H9 (cell line): ENCODE measurements around the gene TECTA. TPM values are rescaled to one million over a fixed set of nuclear protein-coding genes. Genes with fewer than 3 reads are reported as not detected.

Experiments used
- DNase-seq: peaks from one replicate; pipeline ENCODE4 v3.0.0-alpha.2; 2017
- H2AFZ ChIP-seq: one replicate; pipeline ENCODE4 v1.6.1; 2013; ENCODE audit warnings: mild to moderate bottlenecking, low read length, control low read depth, moderate library complexity
- H2AK5ac ChIP-seq: 2 replicates; pipeline ENCODE4 v1.6.1; 2013; ENCODE audit warnings: low read length, control low read depth, mixed read lengths; ENCODE audit not compliant: insufficient read length
- H2BK120ac ChIP-seq: one replicate; pipeline ENCODE4 v1.6.1; 2013; ENCODE audit warnings: low read depth, mild to moderate bottlenecking, low read length, control low read depth, inconsistent platforms; ENCODE audit not compliant: poor library complexity, severe bottlenecking
- H2BK12ac ChIP-seq: 2 replicates; pipeline ENCODE4 v1.6.1; 2013; ENCODE audit warnings: low read length, control low read depth, mixed read lengths, low read depth; ENCODE audit not compliant: insufficient read length
- H2BK15ac ChIP-seq: 2 replicates; pipeline ENCODE4 v1.6.1; 2013; ENCODE audit warnings: low read depth, low read length, control low read depth
- H2BK20ac ChIP-seq: one replicate; pipeline ENCODE4 v1.6.1; 2013; ENCODE audit warnings: low read depth, mild to moderate bottlenecking, low read length, control low read depth, inconsistent platforms; ENCODE audit not compliant: poor library complexity, severe bottlenecking
- H2BK5ac ChIP-seq: 2 replicates; pipeline ENCODE4 v1.6.1; 2013; ENCODE audit warnings: low read length, control low read depth, mixed read lengths; ENCODE audit not compliant: insufficient read length
- H3K14ac ChIP-seq: 2 replicates; pipeline ENCODE4 v1.6.1; 2013; ENCODE audit warnings: low read length, control low read depth; ENCODE audit not compliant: insufficient read depth
- H3K18ac ChIP-seq: 2 replicates; pipeline ENCODE4 v1.6.1; 2013; ENCODE audit warnings: low read depth, mild to moderate bottlenecking, mixed read lengths, low read length, control low read depth; ENCODE audit not compliant: insufficient read length
- H3K23ac ChIP-seq: 2 replicates; pipeline ENCODE4 v1.6.1; 2013; ENCODE audit warnings: low read length, control low read depth, mixed read lengths, low read depth; ENCODE audit not compliant: insufficient read length
- H3K23me2 ChIP-seq: 2 replicates; pipeline ENCODE4 v1.6.1; 2013; ENCODE audit warnings: low read depth, mild to moderate bottlenecking, mixed read lengths, low read length, control low read depth; ENCODE audit not compliant: insufficient read length, poor library complexity, severe bottlenecking
- H3K27ac ChIP-seq: 2 replicates; pipeline ENCODE4 v1.5.1; 2013; ENCODE audit warnings: low read length, control low read depth, mixed read lengths, low read depth; ENCODE audit not compliant: insufficient read length
- H3K27me3 ChIP-seq: 2 replicates; pipeline ENCODE4 v1.6.1; 2013; ENCODE audit warnings: low read length, control low read depth, inconsistent platforms; ENCODE audit not compliant: insufficient read depth
- H3K4ac ChIP-seq: 2 replicates; pipeline ENCODE4 v1.6.1; 2013; ENCODE audit warnings: low read depth, mild to moderate bottlenecking, control low read depth, inconsistent platforms, low read length, moderate library complexity
- H3K4me1 ChIP-seq: 2 replicates; pipeline ENCODE4 v1.6.1; 2013; ENCODE audit warnings: low read length, control low read depth, inconsistent platforms; ENCODE audit not compliant: insufficient read depth
- H3K4me2 ChIP-seq: 2 replicates; pipeline ENCODE4 v1.6.1; 2013; ENCODE audit warnings: low read length, control low read depth, mixed read lengths; ENCODE audit not compliant: insufficient read length, insufficient read depth
- H3K56ac ChIP-seq: 2 replicates; pipeline ENCODE4 v1.6.1; 2013; ENCODE audit warnings: low read depth, mild to moderate bottlenecking, mixed read lengths, low read length, control low read depth; ENCODE audit not compliant: insufficient read length
- H3K79me1 ChIP-seq: 2 replicates; pipeline ENCODE4 v1.6.1; 2013; ENCODE audit warnings: low read depth, mild to moderate bottlenecking, moderate library complexity, low read length, control low read depth, inconsistent platforms; ENCODE audit not compliant: insufficient read depth, poor library complexity, severe bottlenecking
- H3K79me2 ChIP-seq: 2 replicates; pipeline ENCODE4 v1.6.1; 2013; ENCODE audit warnings: low read length, control low read depth, inconsistent platforms; ENCODE audit not compliant: insufficient read depth
- H3K9ac ChIP-seq: 2 replicates; pipeline ENCODE4 v1.6.1; 2013; ENCODE audit warnings: low read length, control low read depth, mixed read lengths; ENCODE audit not compliant: insufficient read length; ENCODE audit errors: extremely low read depth
- H3K9me3 ChIP-seq: one replicate; pipeline ENCODE4 v1.6.1; 2013; ENCODE audit warnings: low read depth, low read length, inconsistent platforms; ENCODE audit not compliant: control insufficient read depth
- H3T11ph ChIP-seq: one replicate; pipeline ENCODE4 v1.6.1; 2013; ENCODE audit warnings: mild to moderate bottlenecking, low read length, control low read depth, inconsistent platforms
- H4K20me1 ChIP-seq: one replicate; pipeline ENCODE4 v1.6.1; 2013; ENCODE audit not compliant: control insufficient read depth, insufficient read length, insufficient read depth
- H4K5ac ChIP-seq: 2 replicates; pipeline ENCODE4 v1.6.1; 2013; ENCODE audit warnings: low read depth, mild to moderate bottlenecking, mixed read lengths, low read length, control low read depth; ENCODE audit not compliant: insufficient read length
- H4K8ac ChIP-seq: replicated peaks from 2 replicates; pipeline ENCODE4 v1.6.1; 2013; ENCODE audit warnings: low read length, control low read depth, mixed read lengths, low read depth; ENCODE audit not compliant: insufficient read length
- H4K91ac ChIP-seq: 2 replicates; pipeline ENCODE4 v1.6.1; 2013; ENCODE audit warnings: low read depth, mild to moderate bottlenecking, moderate library complexity, mixed read lengths, low read length, control low read depth; ENCODE audit not compliant: insufficient read length
- H3K27ac Mint-ChIP-seq, 3 experiments: 2 replicates in 2 of 3; 3 replicates in 1 of 3; pipeline ENCODE4 v1.8.0; 2020 to 2021; ENCODE audit warnings: mixed read lengths in 3 of 3, mild to moderate bottlenecking in 1 of 3, moderate library complexity in 1 of 3
- H3K27me3 Mint-ChIP-seq: 2 replicates; pipeline ENCODE4 v1.8.0; 2021; ENCODE audit warnings: low read depth, mild to moderate bottlenecking, moderate library complexity, mixed read lengths
- H3K36me3 Mint-ChIP-seq, 3 experiments: 2 replicates in 2 of 3; 3 replicates in 1 of 3; pipeline ENCODE4 v1.8.0; 2020 to 2021; ENCODE audit warnings: low read depth in 3 of 3, mixed read lengths in 3 of 3; ENCODE audit not compliant: insufficient read depth in 1 of 3
- H3K4me1 Mint-ChIP-seq, 2 experiments: 2 replicates each; pipeline ENCODE4 v1.8.0; 2020; ENCODE audit warnings: mixed read lengths in 2 of 2
- H3K4me3 Mint-ChIP-seq, 2 experiments: 2 replicates in 1 of 2; 3 replicates in 1 of 2; pipeline ENCODE4 v1.8.0; 2020 to 2021; ENCODE audit warnings: mild to moderate bottlenecking in 2 of 2, mixed read lengths in 2 of 2, moderate library complexity in 1 of 2
- H3K9me3 Mint-ChIP-seq, 2 experiments: 2 replicates in 1 of 2; 3 replicates in 1 of 2; pipeline ENCODE4 v1.8.0; 2020; ENCODE audit warnings: mild to moderate bottlenecking in 2 of 2, mixed read lengths in 2 of 2, moderate library complexity in 1 of 2
- WGBS: extraction: QIAGEN DNeasy Blood & Tissue Kit; methylation state at CpG from one replicate; pipeline ENCODE4 v1.1.7; 2013; ENCODE audit warnings: missing lambda C conversion rate, low lambda C conversion rate, mixed read lengths; ENCODE audit not compliant: insufficient read length; ENCODE audit errors: extremely low coverage; 5-methylcytosine and 5-hydroxymethylcytosine counted together
- total RNA-seq: library from RNA; stranded (reverse); gene quantifications from 2 replicates; pipeline ENCODE4 v1.2.1, GENCODE V29; 2021
- TF ChIP-seq, protein P1 (sequence below): fragments of 200-600 bp; sonication (generic); conservative IDR thresholded peaks from 3 replicates; pipeline ENCODE4 v1.8.0; 2021; ENCODE audit warnings: antibody characterized with exemption, mild to moderate bottlenecking

The TECTA gene
- total RNA-seq, 1 experiment from 2014 or later, result 0.66 TPM

DNA sequence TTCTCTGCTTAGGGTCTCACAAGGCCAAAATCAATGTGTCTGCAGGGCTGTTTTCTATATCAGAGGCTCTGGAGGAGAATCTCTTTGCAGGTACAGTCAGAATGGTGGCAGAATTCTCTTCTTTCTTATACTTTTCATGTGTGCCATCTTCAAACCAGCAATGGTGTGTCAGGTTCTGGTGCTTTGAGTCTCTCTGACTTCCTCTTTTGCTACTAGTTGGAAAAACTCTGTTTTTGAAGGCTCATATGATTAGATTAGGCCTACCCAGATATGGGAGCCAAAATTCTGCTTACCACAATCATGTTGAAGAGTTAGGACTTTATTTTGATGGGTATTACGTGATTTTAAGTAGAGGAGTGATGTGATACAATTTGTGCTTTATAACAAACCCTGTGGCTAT lies 18.8 kb upstream of the TECTA start:
- Histone ChIP-seq H3T11ph (no peak overlapping the region), H2BK120ac (no peak overlapping the region), H2BK20ac (no peak overlapping the region), H4K20me1 (no peaks in the 10 kb centered on the region), H4K91ac (no peak overlapping the region), H3K79me2 (no peaks in the 10 kb centered on the region), H3K9me3 (no peaks in the 10 kb centered on the region), H3K4me1 (no peaks in the 10 kb centered on the region), H3K14ac (no peak overlapping the region), H3K4ac (no peak overlapping the region), H3K9ac (no peak overlapping the region), H3K27me3 (no peaks in the 10 kb centered on the region), H3K27ac (no peak overlapping the region), H4K5ac (no peak overlapping the region), H2BK15ac (no peak overlapping the region), H2BK5ac (no peak overlapping the region), H3K23ac (no peak overlapping the region), H3K79me1 (no peaks in the 10 kb centered on the region), H3K4me2 (no peak overlapping the region), H3K56ac (no peak overlapping the region), H2AFZ (no peak overlapping the region), H3K23me2 (no peaks in the 10 kb centered on the region), H3K18ac (no peak overlapping the region), H2BK12ac (no peak overlapping the region), H4K8ac (no peak overlapping the region), H2AK5ac (no peak overlapping the region)
- TF ChIP-seq, protein P1, sequence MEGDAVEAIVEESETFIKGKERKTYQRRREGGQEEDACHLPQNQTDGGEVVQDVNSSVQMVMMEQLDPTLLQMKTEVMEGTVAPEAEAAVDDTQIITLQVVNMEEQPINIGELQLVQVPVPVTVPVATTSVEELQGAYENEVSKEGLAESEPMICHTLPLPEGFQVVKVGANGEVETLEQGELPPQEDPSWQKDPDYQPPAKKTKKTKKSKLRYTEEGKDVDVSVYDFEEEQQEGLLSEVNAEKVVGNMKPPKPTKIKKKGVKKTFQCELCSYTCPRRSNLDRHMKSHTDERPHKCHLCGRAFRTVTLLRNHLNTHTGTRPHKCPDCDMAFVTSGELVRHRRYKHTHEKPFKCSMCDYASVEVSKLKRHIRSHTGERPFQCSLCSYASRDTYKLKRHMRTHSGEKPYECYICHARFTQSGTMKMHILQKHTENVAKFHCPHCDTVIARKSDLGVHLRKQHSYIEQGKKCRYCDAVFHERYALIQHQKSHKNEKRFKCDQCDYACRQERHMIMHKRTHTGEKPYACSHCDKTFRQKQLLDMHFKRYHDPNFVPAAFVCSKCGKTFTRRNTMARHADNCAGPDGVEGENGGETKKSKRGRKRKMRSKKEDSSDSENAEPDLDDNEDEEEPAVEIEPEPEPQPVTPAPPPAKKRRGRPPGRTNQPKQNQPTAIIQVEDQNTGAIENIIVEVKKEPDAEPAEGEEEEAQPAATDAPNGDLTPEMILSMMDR, result no peak
- no peak for DNase-seq
- no peaks in the 10 kb centered on the region for H3K9me3 Mint-ChIP-seq
- no peak overlapping the region for H3K4me3 Mint-ChIP-seq
- no peaks in the 10 kb centered on the region for H3K27me3 Mint-ChIP-seq
- H3K36me3 Mint-ChIP-seq, result peaks cover 2 to 11% (median 9%) of the 10 kb centered on the region in 3 experiments; a peak in 5 of 7 replicates
- no peaks in the 10 kb centered on the region; a peak in 1 of 4 replicates for H3K4me1 Mint-ChIP-seq
- WGBS, result 100% methylated on average over 1 of the region's 1 CpG
- H3K27ac Mint-ChIP-seq, result no peak overlapping the region
